GM19035 (cell line): ENCODE data around the gene TBC1D9.
"Not testable (repeated sequence)": the region's sequence is repeated elsewhere in the genome, so short reads cannot be mapped to it uniquely, and the experiment has no call there.

ENCODE experiments used
- ATAC-seq: cut with Tn5 transposase; IDR thresholded peaks from one replicate; pipeline ENCODE4 v1.9.1; 2021; ENCODE audit not compliant: unreplicated experiment

Gene TBC1D9

DNA sequence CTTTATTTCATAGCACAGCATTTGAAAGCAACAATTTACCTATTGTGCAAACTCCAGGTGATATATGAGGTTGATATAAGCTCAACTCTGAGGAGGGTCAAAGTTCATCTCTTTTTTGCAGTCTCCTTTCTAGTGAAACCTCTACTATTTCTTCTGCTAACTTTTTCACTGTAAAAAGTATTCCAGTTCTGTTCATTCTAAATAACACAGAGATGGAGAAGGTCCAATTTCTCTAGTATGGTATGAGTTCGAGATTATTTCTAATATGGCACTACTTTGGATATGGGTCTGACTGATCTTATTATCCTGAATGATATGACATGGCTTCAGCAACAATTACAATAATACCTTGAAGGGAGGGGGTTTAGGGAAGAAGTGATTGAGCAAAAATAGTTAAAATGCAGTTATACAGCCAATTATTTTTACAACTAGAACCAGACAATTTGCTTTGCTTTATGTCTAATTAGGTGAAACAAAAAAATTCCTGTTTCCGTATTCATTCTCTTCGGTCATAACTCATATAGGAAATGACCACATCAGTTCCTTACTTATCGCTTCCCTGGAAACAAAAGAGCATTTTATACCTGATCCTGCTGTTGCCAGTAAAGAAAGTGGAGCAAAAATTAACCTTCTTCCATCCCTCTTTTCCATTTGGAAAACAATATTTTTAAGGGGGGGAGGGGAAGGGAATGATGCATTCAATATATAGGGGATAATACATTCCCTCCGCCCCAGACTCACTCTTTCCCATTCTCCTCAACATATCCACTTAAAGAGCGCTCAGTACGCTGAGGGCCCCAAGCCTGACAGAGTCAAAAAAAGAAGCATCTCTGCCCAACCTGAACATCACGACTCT, 1.0 kb downstream of the TBC1D9 start:
- ATAC-seq = no peak

DNA sequence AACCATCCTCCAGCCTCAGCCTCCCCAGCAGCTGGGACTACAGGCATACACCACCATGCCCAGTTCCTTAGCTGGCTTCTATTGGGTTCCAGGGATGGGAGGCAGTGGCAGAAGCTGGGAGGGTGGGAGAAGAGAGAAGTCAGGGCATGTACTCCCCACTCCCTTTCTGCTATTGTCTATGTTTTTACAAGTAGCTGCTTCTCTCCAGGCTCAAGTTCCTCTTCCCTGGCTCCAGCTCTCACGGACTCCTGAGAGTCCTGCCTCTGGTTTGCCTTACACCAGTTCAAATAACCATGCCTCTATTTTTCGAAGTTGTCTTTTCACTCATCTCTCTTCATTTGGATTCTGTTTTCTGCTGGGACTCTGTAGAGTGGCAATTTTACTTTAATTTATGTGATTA, 2.9 kb downstream of the TBC1D9 start:
- ATAC-seq = no peak

DNA sequence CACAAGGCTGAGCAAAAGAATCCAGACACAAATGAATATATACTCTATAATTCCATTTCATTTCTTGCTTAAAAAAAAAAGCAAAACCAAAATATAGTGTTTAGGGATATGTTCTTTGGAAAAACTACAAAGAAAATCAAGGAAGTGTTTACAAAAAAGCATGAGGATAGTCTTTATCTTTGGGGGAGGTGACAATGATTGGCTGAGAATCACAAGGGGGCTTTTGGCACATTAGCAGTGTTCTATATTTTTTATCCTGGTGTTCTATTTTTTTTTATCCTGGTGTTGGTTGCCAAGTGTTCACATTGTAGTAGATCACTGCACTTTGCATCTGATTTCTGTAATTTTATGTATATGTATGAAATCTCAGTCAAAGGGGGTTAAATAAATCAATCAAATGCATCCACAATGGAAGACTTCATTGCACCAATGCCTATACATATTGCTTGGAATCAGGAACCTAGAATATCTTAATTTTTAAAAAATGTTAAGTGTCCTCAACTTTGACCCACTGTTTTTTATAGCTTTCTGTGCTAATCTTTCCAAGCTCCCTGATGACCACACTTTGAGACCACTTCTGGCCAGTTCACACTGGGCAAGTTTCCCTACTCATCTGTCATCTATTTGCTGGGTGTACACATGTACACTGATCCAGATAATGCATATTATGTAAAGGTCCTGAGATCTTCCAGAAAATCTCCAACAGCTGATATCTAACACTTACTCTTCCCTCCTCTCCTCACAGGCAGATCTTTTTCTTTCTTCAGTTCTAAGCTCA, 3.7 kb downstream of the TBC1D9 start:
- no peak for ATAC-seq

DNA sequence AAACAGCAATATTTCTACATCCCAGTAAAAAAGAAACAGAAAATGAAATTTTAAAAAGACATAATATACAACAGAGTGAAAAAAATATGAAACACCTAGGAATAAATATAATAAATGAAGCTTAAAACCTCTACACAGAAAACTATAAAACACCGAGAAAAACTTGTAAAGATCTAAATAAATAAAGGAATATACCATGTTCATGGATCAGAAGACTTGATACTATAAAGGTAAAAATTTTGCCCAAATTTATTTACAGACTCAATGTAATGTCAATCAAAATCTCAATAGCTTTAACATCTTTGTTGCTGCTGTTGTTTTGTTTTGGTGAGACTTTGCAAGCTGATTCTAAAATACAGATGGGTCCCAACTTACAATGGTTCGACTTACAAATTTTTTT, 5.7 kb downstream of the TBC1D9 start:
- no peak for ATAC-seq

DNA sequence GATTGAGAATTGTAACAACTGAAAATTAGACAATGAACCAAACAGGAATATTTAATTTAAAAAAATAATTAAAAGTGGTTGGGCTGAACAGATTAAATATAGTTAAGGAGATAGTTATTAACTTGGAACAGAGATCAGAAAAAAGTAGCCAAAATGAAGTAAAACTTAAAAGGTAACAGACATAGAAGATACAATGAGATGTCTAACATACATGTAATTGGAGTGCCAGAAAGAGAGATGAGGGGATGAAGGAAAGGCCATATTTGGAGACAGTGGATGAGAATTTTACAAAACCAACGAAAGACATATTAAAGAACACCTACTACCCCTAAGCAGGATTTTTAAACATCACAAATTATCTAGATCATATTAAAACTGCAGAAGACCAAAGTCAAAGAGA, 8.0 kb downstream of the TBC1D9 start:
- ATAC-seq = no peak

DNA sequence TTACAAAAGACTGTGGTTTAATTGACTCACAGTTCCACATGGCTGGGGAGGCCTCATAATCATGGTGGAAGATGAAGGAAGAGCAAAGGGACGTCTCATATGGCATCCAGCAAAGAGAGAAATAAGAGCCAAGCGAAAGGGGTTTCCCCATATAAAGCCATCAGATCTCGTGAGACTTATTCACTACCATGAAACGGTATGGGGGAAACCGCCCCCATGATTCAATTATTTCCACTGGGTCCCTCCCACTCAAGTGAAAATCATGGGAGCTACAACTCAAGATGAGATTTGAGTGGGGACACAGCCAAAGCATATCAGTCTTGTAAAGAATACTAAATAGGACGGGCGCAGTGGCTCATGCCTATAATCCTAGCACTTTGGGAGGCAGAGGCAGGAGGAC, 9.6 kb downstream of the TBC1D9 start:
- not testable (repeated sequence) for ATAC-seq

DNA sequence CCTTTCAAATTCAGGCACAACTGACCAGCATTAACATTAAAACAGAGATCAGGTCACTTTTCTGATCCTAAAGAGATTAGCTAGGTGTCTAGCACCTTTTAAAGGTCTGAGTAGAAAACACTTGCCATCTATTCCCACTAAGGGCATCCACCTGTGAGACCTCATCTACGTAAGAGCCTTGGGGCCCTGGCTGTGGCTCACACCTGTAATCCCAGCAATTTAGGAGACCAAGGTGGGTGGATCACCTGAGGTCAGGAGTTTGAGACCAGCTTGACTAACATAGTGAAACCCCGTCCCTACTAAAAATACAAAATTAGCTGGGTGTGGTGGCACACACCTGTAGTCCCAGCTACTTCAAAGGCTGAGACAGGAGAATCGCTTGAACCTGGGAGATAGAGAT, 11.8 kb downstream of the TBC1D9 start:
- no peak for ATAC-seq

DNA sequence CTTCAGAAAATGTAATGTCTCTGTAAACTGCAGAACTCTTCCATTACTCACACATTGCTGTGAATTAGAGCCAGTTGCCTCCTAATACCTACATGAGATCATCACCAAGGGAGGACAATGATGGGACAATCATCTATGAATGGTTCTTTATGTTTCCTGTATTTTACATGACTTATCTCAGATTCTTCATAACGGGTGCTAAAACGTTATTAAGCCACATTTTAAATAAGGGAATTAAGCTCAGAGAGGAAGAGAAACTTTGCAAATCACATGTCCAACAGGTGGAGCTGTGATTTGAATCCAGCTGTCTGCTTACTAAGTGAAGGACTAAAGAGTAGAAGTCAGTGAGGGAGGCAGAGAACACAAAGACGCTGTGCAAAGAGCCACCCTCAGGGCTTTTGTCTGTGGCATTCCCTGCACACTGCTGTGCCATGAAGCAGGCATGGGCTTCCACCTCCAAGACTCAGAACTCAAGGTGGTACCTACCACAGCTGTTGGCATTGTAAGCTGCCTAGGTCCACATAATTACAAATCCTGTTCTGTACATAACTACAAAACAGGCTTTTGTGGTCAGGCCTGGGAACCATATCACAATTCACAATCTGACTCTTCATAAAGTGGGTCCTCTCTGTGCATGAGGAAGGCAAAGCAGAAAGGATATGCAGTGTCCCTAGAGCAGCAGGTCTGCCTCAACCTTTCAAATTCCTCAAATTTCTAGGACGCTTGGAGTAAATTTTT, 12.8 kb downstream of the TBC1D9 start:
- ATAC-seq = peak; percentile 64

DNA sequence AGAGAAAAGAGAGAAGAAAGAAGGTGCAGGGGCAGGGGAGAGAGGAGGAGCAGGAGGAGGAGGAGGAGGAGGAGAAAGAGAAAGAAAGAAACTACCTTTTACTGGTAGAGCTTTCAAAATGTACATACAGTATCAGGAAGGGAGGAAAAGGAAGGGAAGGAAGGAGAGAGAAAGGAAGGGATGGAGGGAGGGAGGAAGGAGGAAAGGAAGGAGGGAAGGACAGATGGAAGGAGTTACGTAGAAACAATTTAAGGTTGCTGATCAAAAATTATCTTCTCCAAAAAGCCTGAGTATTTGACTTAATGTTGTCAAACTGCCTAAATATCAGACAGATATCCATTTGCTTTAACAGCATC, 13.4 kb downstream of the TBC1D9 start:
- ATAC-seq = no peak

DNA sequence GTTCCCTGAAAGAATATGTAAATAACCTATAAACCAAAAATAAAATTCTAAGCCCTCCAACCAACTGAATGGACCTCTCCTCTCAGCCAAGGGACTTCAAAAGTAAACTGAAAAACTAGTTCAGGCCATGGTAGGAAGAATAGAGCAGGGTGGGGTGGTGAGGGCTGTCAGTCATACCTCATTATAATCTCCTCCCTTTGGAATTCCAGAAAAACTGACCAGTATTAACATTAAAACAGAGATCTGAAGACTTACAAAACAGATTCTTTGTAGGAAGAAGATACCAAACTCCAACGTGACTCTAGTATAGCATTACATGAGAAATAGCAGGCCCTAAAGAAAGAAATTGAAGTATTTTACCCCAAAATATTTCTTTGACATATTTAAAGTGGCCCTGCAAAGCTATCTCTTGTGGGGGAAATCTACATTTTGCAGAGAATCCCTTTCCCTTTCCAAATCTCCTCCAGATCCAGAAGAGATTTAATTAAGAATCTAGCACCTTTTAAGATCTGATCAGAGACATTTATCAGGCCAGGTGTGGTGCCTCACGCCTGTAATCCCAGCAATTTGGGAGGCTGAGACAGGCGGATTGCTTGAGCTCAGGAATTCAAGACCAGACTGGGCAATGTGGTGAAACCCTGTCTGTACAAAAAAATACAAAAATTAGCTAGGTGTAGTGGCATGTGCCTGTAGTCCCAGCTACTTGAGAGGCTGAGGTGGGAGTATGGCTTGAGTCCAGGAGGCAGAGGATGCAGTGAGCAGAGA, 15.1 kb downstream of the TBC1D9 start:
- no peak for ATAC-seq

DNA sequence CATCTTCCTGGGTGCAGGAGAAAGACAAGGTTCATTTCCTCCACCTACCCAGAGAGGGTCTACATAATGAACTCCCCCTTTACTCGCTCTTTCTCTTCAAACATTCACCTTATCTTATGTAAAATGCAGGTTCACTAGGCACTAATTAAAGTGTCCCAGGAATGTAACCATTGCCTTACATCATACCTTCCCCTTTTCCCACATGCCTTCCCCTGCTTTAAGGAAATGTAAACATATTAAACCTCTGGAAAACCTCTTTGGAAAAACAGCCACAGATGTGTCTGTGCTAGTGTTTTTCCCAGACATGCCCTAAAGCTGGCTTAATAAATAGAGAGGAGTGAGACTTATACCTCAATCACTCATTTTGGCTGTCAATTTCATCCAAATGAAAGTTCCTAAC, 15.8 kb downstream of the TBC1D9 start:
- ATAC-seq = no peak

DNA sequence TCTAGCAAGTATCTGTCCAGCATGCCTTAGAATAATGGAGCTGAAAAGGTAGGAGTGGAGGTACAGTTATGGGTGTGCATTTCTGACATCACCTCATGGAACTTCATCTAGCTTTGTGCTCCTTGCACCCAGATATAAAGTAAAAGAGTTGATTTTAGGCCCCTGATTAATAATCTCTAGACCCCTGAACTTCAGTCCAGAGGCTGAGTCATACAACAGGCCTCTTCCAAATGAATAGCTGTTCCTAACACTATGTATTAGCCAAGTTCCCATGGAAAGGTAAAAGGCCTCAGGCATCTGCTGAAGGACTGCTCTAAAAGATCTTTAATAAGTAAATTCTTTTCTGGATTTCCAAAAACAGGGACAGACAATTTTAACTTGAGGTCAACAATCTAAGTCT, 16.2 kb downstream of the TBC1D9 start:
- ATAC-seq = no peak

DNA sequence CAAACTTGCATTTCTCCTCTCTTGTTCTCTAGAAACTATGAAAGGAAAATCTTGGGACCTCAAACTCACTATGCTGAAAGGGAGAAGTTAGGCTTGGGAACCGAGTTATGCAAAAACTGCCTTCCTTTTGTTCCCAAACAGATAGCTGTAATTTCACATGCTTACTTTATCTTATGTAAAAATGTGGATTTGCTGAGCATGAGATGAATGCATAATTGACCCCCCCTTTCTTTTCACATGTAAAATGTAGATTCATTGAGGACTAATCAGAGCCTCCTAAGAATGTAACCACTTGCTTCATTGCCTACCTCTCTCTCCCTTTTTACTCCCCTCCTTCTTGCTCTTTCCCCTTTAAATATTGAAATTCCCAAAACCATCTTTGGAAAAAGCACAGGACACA, 18.0 kb downstream of the TBC1D9 start:
- no peak for ATAC-seq

DNA sequence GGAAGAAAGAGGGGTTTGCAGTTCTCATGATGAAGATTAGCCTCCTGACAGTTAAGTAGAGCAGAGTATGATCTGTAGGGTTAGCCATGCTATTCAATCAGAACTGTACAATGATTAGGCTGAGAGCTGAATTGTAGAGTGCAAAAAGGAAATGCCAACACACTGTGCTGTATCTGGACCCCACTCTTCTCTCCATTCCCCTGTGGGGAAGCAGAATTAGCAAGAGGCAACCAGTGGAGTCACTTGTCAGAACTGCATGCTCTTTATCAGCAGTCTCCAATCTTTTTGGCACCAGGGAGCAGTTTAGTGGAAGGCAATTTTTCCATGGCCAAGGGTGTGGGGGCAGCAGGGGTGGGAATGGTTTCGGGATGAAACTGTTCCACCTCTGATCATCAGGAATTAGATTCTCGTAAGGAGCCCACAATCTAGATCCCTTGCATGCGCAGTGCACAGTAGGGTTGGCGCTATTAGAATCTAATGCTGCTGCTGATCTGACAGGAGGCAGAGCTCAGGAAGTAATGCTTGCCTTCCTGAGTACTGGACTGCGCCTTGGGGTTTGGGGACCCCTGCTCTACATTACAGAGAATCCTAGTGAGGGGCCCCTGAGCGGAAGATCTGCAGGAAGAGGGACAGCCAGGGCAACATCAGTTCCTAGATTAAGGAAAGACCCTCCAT, 19.4 kb downstream of the TBC1D9 start:
- no peak for ATAC-seq

DNA sequence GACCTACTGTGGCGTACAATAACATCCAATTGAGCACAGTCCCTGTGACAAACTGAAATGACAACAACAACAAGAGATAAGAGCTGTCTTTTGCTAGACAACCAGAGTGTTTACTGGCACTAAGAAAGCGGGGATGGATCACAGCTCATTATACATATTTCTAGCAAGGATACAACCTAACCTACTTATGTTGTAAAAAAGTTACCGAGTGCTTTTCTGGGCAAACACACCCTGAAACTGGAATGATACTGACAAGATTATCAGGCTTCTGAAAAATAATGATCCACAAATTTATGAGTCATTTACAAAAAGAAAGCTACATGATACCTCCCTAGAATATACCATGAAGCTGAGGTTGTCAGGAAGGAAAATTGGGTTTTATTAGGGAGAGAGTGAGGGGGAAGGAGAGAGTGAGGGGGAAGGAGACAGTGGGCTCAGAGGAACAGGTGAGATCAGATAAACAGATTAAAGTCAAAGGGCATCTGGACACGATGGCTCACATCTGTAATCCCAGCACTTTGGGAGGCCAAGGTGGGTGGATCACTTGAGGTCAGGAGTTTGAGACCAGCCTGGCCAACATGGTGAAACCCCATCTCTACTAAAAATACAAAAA, 20.3 kb downstream of the TBC1D9 start:
- no peak for ATAC-seq

DNA sequence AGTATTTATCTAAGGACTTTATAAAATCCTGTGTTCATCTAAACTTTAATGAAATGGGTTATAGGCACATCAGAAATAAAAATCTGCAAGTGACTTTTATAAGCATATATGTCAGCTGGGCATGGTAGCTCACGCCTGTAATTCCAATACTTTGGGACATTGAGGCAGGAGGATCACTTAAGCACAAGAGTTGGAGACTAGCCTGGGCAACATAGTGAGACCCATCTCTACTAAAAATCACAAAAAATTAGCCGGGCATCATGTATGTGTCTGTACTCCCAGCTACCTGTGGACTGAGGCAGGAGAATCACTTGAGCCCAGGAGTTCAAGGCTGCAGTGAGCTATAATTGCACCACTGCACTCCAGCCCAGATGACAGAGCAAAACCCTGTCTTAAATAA, 20.9 kb downstream of the TBC1D9 start:
- no peak for ATAC-seq

DNA sequence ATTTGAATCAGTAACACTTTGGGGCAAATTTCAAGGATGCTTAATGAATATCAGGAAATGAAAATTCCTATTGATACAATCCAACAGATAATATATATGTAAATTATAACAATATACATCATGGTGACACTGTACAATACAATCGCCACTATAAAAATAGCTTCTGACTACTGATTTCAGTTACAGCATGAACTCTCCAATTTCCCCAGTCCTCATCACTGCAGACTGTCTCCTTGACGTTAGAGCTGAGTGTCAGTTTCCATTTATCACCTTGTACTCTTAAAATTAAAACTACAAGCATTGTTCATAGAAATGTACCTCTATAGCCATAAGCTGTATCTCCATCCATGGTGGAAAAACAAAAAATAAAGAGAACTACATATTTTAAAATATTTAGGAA, 23.4 kb downstream of the TBC1D9 start:
- ATAC-seq = no peak

DNA sequence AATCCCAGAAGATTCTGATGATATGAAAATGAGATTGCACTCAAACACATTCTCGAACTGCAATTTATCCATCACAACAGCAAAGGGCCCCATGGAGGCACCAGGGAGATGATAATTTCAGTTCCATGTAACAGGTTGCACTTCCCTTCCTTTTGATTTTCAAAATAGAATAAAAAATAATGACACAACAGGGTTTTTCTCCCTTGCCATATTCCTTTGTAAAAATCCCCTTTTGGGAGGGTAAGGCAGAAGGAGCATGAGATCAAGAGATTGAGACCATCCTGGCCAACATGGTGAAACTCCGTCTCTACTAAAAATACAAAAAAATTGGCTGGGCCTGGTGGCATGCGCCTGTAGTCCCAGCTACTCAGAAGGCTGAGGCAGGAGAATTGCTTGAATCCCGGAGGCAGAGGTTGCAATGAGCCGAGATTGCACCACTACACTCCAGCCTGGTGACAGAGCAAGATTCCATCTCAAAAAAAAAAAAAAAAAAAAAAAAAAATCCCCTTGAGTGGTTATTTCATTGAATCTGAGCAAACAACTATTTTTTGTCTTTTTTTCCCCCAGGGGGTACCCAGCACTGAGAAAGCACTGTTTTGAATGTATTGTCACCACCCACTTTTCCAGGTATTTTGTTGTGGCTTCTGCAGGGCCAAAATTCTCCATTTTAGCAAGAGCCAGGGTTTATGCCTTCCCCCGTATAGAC, 26.7 kb downstream of the TBC1D9 start:
- ATAC-seq = no peak

DNA sequence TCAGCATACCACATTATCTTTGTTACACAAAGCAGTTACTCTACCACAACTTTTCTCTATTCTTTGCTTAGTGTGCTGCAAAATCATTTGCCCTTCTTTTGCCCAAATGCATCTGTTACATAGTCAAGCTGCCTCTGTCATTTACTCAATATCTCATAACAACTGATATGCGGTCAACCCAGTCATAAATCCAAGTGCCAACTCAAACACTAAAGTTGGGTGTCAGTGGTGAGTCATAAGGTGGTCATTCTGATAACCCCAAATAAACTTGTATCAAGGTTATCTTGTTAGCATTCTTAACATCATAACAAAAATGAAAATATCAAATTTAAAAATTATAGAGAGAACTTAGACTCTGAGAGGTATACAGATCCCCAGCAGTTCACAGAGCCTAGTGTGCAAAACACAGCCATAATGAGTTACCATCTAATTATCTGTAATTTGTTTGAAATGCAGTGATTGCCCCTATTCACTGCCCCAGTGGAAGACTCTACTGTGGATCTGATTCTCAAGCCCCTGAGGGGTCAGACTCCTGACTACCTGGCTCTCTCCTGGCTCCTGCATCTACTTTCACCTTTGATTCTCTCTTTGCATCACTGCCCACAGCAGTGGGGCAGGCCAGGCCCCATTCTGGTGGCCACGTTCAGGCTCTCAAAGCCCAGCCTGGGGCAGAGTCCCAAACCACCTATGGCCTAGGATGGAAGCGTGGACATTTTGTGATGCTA, 29.2 kb downstream of the TBC1D9 start:
- no peak for ATAC-seq
